Upper lobe of left lung (tissue), 6 donors: Measurements from ENCODE around the gene SLC14A1. TPM values are rescaled to one million over a fixed set of nuclear protein-coding genes. Genes with fewer than 3 reads are reported as not detected.

Experiments
- ATAC-seq, 2 donors: fragments of 200-7000 bp; cut with Tn5 transposase; one replicate each; pipeline ENCODE4 v1.9.1; 2022; ENCODE audit warnings: mild to moderate bottlenecking in 2 of 2, moderate library complexity in 2 of 2; ENCODE audit not compliant: low FRiP score in 2 of 2
- DNase-seq, 2 donors: peaks; one replicate each; pipeline ENCODE4 v3.0.0-alpha.2; 2019 to 2020
- H3K27ac ChIP-seq, 4 donors: fragments of 200-600 bp; sonication (generic); one replicate each; pipeline ENCODE4 v1.5.1; 2016 to 2019
- H3K27me3 ChIP-seq, 4 donors: fragments of 200-600 bp; sonication (generic); one replicate each; pipeline ENCODE4 v1.5.1; 2017 to 2019
- H3K36me3 ChIP-seq, 4 donors: fragments of 200-600 bp; sonication (generic); one replicate each; pipeline ENCODE4 v1.5.1; 2016 to 2019
- H3K4me1 ChIP-seq, 4 donors: fragments of 200-600 bp; sonication (generic); one replicate each; pipeline ENCODE4 v1.5.1; 2018 to 2019
- H3K4me3 ChIP-seq, 4 donors: fragments of 200-600 bp; sonication (generic); one replicate each; pipeline ENCODE4 v1.5.1; 2017 to 2019; ENCODE audit warnings: mild to moderate bottlenecking in 2 of 4, moderate library complexity in 1 of 4
- H3K9me3 ChIP-seq, 4 donors: fragments of 200-600 bp; sonication (generic); one replicate each; pipeline ENCODE4 v1.5.1; 2018 to 2019
- EP300 ChIP-seq, 4 donors: sonication (generic); formaldehyde crosslinking; IDR thresholded peaks; one replicate each; pipeline ENCODE4 v1.5.1; 2017; ENCODE audit warnings: antibody characterized with exemption in 4 of 4, control low read depth in 2 of 4
- POLR2A ChIP-seq, 4 donors: fragments of 450-650 bp; IDR thresholded peaks; one replicate each; pipeline ENCODE4 v1.5.1; 2016 to 2017; ENCODE audit warnings: antibody characterized with exemption in 4 of 4, mild to moderate bottlenecking in 2 of 4
- POLR2AphosphoS5 ChIP-seq, 2 donors: sonication (generic); formaldehyde crosslinking; IDR thresholded peaks; one replicate each; pipeline ENCODE4 v1.5.1; 2017; ENCODE audit warnings: antibody characterized with exemption in 2 of 2
- WGBS, 2 donors: methylation state at CpG; one replicate each; pipeline ENCODE4 v1.1.5; 2017 to 2018; 5-methylcytosine and 5-hydroxymethylcytosine counted together
- small RNA-seq, 4 donors: library from RNA; depleted of rRNA; stranded (forward); fragments of <200 nt; gene quantifications; one replicate each; pipeline ENCODE3, GENCODE V24; 2016
- total RNA-seq, 6 donors: library from RNA; depleted of rRNA in 4 of 6; stranded (reverse); fragments of >200 nt in 4 of 6; gene quantifications; one replicate each; pipeline versions ENCODE4 v1.1.0 to v1.2.1, GENCODE V29; 2016 to 2021
- TF ChIP-seq, protein P1 (sequence below), 6 experiments: fragments of 450-650 bp in 4 of 6; fragments of 200-600 bp in 2 of 6; sonication (generic) in 2 of 6; IDR thresholded peaks; one replicate each; pipeline ENCODE4 v1.5.1; 2016 to 2019; ENCODE audit warnings: antibody characterized with exemption in 6 of 6
- donor health status: DM: no; HTN: no; CAD: no; lungs with moderate emphysema.
- donor health status: DM: no; HTN: yes; CAD: no; lungs with severe emphysema.

SLC14A1 gene
- total RNA-seq, 6 donors from 2014 or later = 5.5 to 33.1 (median 6.8) TPM; not detected in 1

DNA sequence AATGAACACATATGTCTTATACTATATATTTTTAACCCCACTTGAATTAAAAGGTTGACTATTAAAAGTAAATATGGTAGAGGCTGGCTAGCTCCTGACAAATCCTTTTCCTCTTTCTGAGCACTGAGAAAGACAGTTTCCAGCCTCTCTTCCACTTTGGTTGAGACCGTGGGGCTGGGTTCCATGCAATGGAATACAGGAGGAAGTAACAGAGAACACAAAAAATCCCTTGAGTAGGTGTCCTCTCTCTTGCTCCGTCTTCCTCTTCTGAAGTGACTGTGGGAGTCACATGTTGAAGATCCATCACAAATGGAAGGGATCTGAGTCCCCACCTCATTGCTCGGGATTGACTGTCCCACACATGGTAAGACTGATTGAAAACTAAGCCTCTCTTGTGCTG, 64.9 kb downstream of the SLC14A1 start:
- WGBS, 2 donors = 79 to 89% methylated on average over 3 of the region's 3 CpGs
- TF ChIP-seq EP300 (IDR thresholded peaks at IDR 0.05) = no peak
- TF ChIP-seq, protein P1, sequence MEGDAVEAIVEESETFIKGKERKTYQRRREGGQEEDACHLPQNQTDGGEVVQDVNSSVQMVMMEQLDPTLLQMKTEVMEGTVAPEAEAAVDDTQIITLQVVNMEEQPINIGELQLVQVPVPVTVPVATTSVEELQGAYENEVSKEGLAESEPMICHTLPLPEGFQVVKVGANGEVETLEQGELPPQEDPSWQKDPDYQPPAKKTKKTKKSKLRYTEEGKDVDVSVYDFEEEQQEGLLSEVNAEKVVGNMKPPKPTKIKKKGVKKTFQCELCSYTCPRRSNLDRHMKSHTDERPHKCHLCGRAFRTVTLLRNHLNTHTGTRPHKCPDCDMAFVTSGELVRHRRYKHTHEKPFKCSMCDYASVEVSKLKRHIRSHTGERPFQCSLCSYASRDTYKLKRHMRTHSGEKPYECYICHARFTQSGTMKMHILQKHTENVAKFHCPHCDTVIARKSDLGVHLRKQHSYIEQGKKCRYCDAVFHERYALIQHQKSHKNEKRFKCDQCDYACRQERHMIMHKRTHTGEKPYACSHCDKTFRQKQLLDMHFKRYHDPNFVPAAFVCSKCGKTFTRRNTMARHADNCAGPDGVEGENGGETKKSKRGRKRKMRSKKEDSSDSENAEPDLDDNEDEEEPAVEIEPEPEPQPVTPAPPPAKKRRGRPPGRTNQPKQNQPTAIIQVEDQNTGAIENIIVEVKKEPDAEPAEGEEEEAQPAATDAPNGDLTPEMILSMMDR (IDR thresholded peaks at IDR 0.05) = no peak
- no peak for TF ChIP-seq POLR2A (IDR thresholded peaks at IDR 0.05)
- no peak for TF ChIP-seq POLR2AphosphoS5 (IDR thresholded peaks at IDR 0.05)
- H3K36me3 ChIP-seq = no peaks in the 10 kb centered on the region

DNA sequence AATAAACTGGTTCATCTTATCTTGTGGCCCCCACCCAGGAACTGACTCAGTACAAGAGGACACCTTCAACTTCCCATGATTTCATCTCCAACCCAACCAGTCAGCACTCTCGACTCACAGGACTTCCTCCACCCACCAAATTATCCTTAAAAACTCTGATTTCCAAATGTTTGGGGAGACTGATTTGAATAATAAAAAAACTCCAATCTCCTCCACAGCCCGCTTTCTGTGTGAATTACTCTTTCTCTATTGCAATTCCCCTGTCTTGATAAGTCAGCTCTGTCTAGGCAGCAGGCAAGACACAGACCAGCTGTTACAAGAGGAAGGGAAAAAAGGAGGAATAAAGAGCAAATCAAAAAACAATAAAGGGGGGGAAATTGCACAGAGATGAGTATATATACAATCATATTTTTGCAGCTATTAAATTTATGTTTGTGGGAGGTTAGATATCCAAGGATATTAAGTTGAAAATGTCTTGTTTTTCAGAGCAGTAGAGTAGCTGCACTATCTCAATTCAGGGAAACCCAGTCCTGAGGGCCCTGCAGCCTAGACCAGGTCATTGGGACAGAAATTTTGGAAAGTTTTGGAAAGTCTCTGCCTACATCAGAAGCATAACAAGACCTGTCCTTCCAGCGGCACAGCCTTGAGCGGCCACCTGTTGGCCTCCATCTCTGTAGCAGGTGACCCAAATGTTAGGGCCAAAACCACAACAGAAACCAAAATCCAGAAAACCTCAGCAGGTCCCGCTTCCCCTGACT, 68.7 kb downstream of the SLC14A1 start:
- no peaks in the 10 kb centered on the region for H3K36me3 ChIP-seq
- no peak overlapping the region for H3K27ac ChIP-seq
- DNase-seq = no peak
- no peaks in the 10 kb centered on the region for H3K27me3 ChIP-seq
- no peaks in the 10 kb centered on the region for H3K9me3 ChIP-seq
- TF ChIP-seq POLR2AphosphoS5 (IDR thresholded peaks at IDR 0.05) (no peak), EP300 (IDR thresholded peaks at IDR 0.05) (no peak), POLR2A (IDR thresholded peaks at IDR 0.05) (no peak)
- TF ChIP-seq, protein P1 (IDR thresholded peaks at IDR 0.05) = no peak
- no peak overlapping the region for H3K4me3 ChIP-seq
- no peak for ATAC-seq
- no peaks in the 10 kb centered on the region for H3K4me1 ChIP-seq
- 77 to 80% methylated on average over 5 of the region's 5 CpGs for WGBS, 2 donors

More for the DNA sequence above, 64.9 kb downstream of the SLC14A1 start:
- Histone ChIP-seq H3K4me3 (no peak overlapping the region), H3K27me3 (no peaks in the 10 kb centered on the region), H3K4me1 (no peaks in the 10 kb centered on the region), H3K9me3 (no peaks in the 10 kb centered on the region), H3K27ac (no peak overlapping the region)
- DNase-seq = no peak
- ATAC-seq = no peak

DNA sequence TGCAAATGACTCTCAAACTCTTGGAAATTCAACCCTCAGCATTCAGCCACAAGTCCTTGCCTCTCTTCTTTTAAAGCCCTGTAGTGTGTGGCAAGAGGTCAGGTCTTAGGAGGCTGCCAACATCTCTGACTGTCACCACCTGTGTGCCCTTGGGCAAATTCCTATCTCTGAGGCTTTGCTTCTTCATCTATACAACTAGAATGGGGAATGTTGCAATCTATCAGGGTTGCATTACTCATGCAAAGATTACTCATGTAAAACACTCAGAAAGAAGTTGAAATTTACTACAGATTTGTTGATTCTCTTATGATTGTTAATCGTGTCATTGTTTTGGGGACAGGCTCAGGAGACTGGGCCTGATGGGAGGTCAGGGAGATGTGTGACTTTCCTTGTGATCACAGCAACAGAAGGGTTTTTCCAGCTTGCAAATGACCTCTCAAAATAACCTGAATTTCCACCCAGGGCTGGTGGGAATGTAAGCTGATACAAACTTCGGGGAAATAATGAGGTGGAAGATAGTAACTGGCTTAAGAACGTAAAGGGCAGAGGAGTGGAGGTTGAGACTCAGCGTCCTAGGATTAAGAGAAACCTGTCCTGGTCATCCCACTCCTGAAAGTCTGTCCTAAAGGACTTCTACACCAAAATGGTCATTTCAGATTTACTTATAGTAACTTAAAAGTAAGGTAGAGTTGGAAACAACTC, 69.4 kb downstream of the SLC14A1 start:
- Histone ChIP-seq H3K36me3 (no peaks in the 10 kb centered on the region), H3K27ac (no peak overlapping the region), H3K9me3 (no peaks in the 10 kb centered on the region), H3K4me1 (no peaks in the 10 kb centered on the region), H3K27me3 (no peaks in the 10 kb centered on the region), H3K4me3 (no peak overlapping the region)
- no peak for DNase-seq
- no peak for TF ChIP-seq EP300 (IDR thresholded peaks at IDR 0.05)
- no peak for TF ChIP-seq POLR2AphosphoS5 (IDR thresholded peaks at IDR 0.05)
- TF ChIP-seq, protein P1 (IDR thresholded peaks at IDR 0.05) = no peak
- TF ChIP-seq POLR2A (IDR thresholded peaks at IDR 0.05) = no peak
- 49 to 73% methylated on average over 4 of the region's 4 CpGs for WGBS, 2 donors
- no peak for ATAC-seq

DNA sequence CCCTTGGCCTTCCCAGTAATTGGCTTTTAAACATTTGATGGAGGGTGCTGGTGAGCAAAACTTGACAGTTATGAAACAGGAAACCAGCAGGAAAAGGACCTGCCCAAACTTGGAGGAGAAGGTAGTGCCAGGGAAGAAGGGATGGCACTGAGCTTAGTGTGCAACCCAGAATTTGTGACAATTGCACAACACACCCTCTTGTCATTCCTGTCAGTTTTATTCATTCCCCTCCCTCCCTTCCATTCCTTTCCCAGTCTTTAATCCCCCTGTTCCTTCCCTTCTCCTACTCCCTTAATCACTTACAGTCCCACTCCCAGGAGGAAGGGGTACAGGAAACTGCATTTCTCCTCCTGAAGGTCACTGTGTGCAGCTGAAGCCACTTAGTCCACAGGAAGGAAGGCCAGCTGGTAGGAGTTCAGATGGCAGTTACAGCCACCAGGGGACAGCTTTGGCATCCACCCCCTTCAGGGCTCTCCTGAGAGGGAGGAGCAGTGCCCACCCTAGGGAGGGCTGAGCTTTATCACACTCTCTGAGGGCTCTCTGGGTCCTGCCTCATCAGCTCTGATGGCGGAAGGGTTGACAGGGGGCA, 77.5 kb downstream of the SLC14A1 start:
- ATAC-seq = peak in 1 of 2 donors; percentile 19
- no peak overlapping the region for H3K4me3 ChIP-seq
- 91% methylated on average over 1 of the region's 1 CpG; no CpG with 5 or more reads in 1 of the 2 donors for WGBS, 2 donors
- H3K27me3 ChIP-seq = no peaks in the 10 kb centered on the region
- H3K27ac ChIP-seq = no peak overlapping the region
- H3K9me3 ChIP-seq = peaks cover 0 to 6% (median 0%) of the 10 kb centered on the region in 4 donors
- DNase-seq = no peak
- H3K36me3 ChIP-seq = no peaks in the 10 kb centered on the region
- no peaks in the 10 kb centered on the region for H3K4me1 ChIP-seq
- no peak for TF ChIP-seq POLR2A (IDR thresholded peaks at IDR 0.05)
- no peak for TF ChIP-seq EP300 (IDR thresholded peaks at IDR 0.05)
- TF ChIP-seq, protein P1 (IDR thresholded peaks at IDR 0.05) = no peak
- no peak for TF ChIP-seq POLR2AphosphoS5 (IDR thresholded peaks at IDR 0.05)

Small RNA genes within 50 kb of the gene (small RNA-seq; reads per million reads assigned to genes)
- 0 reads per million in 4 donors for gene AC087685.1

Other genes with a start within 250 kb of the SLC14A1 start
- under 1 TPM in 2 of 6 donors, not detected in 4; 0.10 to 0.29 TPM for gene SLC14A2, start 108.7 kb upstream of the SLC14A1 start, total RNA-seq
- under 1 TPM in 3 of 6 donors, not detected in 3; 0.44 to 0.59 (median 0.52) TPM for gene SIGLEC15, start 101.5 kb downstream of the SLC14A1 start, total RNA-seq
- 100 to 1,000 TPM in 1 of 6 donors, 10 to 100 TPM in 5; 28.6 to 109 (median 39.6) TPM for gene EPG5, start 243.1 kb downstream of the SLC14A1 start, total RNA-seq